Stimulated activated CD8-positive, alpha-beta memory T cell treated with anti-CD3 and anti-CD28 coated beads, Interleukin-7, amount 100 ng/mL, for 24 hours (primary cell): ENCODE data around the gene MYO1D.
"Not testable (repeated sequence)": the region's sequence is repeated elsewhere in the genome, so short reads cannot be mapped to it uniquely, and the experiment has no call there.

Source experiments
- DNase-seq: peaks from one replicate; pipeline ENCODE4 v3.0.0-alpha.2; 2020; ENCODE audit warnings: low read depth

Gene MYO1D

DNA sequence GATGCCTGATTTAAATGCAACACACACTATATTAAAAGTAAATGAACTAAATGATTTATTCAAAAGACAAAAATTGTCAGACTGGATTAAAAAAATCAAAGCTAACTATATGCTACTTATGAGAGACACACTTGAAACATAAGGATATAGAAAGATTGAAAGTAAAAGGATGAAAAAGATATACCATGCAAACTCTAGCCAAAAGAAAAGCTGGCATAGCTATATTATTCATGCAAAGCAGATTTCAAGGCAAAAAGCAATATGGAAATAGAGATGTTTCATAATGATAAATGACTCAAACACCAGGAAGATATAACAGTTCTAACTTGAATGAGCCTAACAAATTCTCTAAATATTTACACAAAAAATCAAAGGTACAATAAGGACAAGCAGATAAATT is 149.2 kb downstream of the MYO1D start:
- DNase-seq, result no peak

GRCh38 chr17:32725697-32726096 is 151.2 kb downstream of the MYO1D start:
- DNase-seq, result no peak

DNA sequence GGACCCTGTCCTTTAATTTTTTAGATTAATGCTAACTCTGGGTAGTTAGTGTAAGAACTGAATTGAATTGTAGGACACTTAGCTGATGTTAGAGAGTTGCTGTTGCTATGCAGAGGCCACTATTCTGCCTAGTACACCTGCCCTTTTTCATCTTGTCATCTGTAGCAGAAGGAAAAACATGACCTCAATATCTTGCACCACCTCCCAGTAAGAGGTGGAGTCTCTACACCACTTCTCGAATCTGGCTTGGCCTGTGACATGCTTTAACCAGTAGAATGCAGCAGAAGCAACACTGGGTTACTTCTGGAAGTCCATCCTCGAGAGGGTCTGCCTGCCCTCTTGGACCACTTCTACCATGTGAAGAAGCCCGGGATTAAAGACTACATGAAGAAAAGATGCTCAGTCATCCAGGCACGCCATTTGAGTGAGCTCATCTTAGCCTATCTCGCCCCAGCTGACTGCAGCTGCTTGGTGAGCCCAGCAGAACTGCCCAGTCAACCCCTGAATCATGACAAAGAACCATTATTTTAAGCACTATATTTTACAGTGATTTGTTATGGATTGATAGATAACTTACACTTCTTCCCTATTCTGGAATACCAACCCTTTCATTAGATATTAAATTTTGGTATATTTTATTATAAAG is 153.5 kb downstream of the MYO1D start:
- no peak for DNase-seq

GRCh38 chr17:32722733-32723132 is 154.2 kb downstream of the MYO1D start:
- no peak for DNase-seq

DNA sequence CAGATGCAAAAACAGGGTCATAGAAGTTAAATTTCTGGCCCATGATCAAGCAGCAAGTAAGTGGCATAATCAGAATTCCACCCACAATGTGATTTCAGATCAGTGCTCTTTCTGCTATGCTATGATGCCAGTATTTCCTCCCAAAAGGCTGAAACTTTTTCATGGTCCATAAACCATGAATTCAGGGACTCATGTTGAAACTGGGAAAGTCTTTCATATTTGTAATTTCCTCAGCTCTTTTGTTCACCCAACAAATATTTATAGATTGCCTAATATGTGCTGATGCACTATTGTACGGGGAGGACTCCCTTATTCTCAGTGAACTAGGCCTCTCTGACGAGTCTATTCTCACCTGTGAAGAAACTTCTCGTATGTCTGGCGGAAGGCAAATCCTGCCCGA is 156.3 kb downstream of the MYO1D start:
- no peak for DNase-seq

GRCh38 chr17:32719689-32720088 is 157.2 kb downstream of the MYO1D start:
- no peak for DNase-seq

- DNase-seq, result not testable (repeated sequence)
Measured at GRCh38 chr17:32714922-32715321, 162.0 kb downstream of the MYO1D start.

DNA sequence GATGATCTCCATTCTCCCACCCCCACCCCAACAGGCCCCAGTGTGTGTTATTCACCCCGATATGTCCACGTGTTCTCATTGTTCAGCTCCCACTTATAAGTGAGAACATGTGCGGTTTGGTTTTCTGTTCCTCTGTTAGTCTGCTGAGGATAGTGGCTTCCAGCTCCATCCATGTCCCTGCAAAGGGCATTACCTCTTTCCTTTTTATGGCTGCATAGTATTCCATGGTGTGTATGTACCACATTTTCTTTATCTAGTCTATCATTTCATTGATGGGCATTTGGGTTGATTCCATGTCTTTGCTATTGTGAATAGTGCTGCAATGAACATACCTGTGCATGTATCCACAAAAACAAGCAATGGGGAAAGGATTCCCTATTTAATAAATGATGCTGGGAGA is 162.7 kb downstream of the MYO1D start:
- not testable (repeated sequence) for DNase-seq

GRCh38 chr17:32713081-32713480 is 163.8 kb downstream of the MYO1D start:
- no peak for DNase-seq

- no peak for DNase-seq
Measured at GRCh38 chr17:32709562-32709961, 167.4 kb downstream of the MYO1D start.

DNA sequence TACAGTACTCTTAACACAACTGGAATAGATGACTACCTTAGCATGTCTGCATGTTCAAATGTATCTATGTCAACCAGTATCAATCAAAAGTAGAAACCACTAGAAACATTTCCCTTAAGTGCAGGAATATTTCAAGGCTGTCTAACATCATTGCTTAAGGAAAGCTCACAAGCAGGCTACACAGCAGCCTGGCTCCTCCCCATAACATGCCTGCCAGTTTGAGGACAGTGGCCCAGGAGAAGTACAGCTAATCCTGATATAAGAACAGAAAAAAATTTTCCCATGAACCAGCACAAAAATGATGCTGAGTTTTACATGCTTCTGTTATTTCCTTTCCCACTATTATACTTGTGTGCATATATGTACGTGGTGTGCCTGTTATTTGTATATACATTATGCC is 175.1 kb downstream of the MYO1D start:
- DNase-seq, result no peak

DNA sequence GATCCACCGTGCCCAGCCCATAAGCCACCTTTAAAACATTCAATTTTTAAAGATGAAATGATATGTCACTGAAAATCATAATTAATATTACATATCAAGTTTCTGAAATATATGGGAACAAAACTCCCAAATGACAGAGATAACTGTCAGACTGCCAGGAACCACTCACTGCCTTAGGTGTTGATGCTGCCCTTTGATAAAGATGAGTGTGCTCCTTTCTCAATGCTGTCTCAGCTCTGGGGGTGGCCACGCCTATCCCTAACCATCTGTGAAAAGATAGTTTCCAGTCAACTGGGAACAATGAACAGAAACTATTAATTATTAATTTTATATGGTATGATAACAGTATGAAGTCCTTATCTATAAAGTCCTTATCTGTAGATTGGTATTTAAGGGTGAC is 177.7 kb downstream of the MYO1D start:
- DNase-seq, result no peak

- no peak for DNase-seq
Measured at GRCh38 chr17:32697728-32698625, 178.9 kb downstream of the MYO1D start.

DNA sequence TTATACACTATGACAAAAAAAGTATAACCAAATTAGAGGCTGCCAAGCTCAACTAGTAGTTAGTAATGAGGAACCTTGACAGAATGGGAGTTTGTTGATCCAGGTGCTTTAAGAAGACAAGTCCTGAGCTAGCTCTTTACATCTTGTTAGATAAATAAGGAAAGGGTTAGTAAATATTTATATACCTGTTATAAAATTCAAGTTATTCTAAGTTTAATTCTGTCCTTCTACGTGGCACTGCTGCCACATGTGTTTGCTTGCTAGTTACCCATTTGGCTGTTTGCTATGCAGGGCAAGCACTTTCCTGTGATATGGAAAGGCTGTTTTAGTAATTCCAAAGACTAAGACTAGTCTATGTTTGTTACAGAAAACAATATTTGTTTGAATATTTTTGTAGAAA is 180.5 kb downstream of the MYO1D start:
- no peak for DNase-seq

DNA sequence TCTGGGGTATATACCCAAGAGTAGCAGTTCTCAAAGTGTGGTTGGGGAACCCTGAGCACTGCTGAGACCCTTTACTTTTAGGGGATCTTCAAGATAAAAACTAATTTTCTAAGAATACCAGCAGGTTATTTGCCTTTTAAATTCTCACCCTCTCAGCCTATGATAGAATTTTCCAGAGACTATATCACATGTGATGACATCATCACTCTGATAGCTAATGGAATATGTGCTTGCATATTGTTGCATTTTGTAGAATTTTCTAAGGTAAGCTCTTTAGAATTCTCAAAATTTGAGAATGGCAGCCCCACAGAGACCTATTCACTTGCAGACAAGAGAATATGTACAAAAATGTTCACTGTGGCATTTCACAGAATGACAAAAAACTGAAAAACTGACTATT is 181.1 kb downstream of the MYO1D start:
- DNase-seq, result no peak

GRCh38 chr17:32693194-32693897 is 183.6 kb downstream of the MYO1D start:
- no peak for DNase-seq

DNA sequence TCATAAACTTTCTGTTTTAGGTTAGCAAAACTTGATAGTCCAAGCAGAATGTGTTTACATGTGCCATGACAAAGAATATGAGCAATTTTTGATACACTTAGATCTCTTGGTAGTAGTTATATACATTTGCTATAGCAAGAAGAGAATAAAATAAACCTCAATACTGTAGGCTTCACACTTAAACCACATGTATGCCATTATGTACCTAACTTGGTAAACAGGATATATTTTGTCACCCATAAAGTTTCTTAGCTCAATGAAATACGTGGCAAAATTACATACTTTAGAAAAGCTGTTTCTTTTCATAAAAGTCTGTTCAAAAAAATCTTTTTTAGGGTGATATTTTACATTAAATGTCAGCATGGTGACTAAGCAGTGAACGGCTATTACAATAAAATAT is 184.7 kb downstream of the MYO1D start:
- DNase-seq, result no peak

GRCh38 chr17:32689348-32689747 is 187.6 kb downstream of the MYO1D start:
- no peak for DNase-seq

DNA sequence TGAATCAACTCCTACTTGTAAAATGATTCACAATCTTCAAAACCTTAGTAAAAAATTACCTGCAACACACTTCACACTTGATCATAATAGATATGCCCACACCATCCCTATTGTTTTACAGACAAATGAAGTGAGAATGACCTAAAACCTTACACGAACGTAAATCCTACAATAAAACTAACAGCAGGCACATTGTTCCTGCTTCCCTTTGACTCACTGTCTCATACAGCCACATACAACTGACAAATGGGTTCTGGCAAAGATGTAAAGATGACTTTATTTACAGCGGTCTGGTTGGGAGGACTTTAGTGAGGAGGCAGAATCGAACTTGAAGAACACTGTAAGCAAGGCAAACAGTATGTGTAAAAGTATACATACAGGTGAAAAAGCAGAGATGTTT is 188.7 kb downstream of the MYO1D start:
- no peak for DNase-seq

DNA sequence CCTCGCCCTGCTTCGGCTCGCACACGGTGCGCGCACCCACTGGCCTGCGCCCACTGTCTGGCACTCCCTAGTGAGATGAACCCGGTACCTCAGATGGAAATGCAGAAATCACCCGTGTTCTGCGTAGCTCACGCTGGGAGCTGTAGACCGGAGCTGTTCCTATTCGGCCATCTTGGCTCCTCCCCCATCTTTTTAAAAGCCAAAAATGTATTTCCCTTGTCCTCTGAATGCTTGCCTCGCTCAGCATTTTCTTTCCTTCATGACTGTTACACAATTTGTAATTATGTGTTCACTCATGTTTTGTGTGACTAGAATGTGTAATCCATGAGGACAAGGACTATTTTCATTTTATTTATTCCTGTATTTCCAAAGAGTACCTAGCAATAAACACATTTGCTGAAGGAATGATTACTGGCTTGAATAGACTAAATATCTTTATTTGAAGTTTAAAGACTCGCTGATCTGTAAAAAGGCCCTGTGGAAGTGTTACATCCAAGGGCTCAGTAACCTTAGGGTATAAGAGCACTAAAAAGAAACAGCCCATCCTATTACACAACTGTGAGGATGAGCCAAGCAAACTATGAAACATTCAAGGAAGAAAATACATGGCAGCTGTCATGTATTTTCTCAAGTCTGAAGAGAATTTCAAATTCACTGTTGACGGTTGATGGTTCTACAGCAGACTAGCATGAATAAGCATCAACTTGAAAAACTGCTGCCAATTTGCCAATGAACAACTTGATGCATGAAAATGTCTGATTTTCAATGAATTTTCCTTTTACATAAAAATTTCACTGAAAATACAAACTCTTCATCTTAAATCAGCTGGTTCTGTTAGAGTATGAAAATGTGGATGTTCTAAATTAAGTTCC is 192.6 kb downstream of the MYO1D start:
- DNase-seq, result no peak

DNA sequence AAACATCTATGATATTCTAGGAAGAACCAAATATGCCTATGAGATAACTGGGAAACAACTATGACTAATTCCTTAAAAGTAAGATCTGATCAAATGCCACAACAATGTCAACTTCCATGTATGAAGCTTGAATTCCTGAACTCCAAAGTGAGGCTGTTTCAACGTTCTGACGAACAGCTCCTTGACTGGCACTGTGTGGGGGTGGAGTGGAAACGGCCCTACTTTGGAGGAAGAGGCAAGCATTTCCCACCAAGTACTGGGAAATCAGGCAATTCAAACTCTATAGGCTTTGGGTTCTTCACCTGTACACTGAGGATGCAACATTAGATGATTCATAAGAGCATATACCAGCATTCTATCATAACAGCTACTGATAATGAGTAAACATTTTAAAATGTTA is 203.0 kb downstream of the MYO1D start:
- DNase-seq, result no peak

DNA sequence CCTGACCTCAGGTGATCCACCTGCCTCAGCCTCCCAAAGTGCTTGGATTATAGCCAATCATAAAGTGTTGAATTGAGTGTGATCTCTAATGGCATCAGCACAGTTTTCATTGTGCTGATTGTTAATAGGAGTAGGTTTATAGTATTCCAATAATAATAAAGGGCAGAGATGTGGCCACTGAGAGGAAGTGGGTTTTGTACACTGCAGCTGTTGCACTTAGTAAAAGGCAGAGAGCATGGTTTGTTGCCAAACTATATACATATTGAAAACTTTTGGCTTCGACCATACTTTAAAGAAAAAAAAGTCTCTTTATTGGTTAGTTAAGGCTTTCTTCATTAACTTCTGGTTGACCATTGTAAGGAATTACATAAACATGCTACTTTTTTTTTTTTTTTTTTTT is 204.2 kb downstream of the MYO1D start:
- DNase-seq, result no peak
